H7 (cell line): ENCODE measurements around the gene ANP32E. TPM values are rescaled to one million over a fixed set of nuclear protein-coding genes. Genes with fewer than 3 reads are reported as not detected.

Source experiments
- DNase-seq: peaks from one replicate; pipeline ENCODE4 v3.0.0; 2012
- H3K27me3 ChIP-seq: 2 replicates; pipeline ENCODE4 v1.6.0; 2011; ENCODE audit warnings: mild to moderate bottlenecking, low read length; ENCODE audit not compliant: control insufficient read depth, insufficient read depth
- H3K36me3 ChIP-seq: replicated peaks from 2 replicates; pipeline ENCODE4 v1.5.1; 2011; ENCODE audit warnings: low read length; ENCODE audit not compliant: control insufficient read depth, insufficient read depth
- H3K4me3 ChIP-seq: 2 replicates; pipeline ENCODE4 v1.5.1; 2011; ENCODE audit warnings: low read depth, mild to moderate bottlenecking, control low read depth, low read length, moderate library complexity; ENCODE audit not compliant: insufficient read depth
- total RNA-seq: library from RNA; depleted of rRNA; stranded (reverse); fragments of >200 nt; shearing (Covaris generic); gene quantifications from 2 replicates; pipeline ENCODE4 v1.2.3, GENCODE V29; 2014; rRNA removed

ANP32E gene
- total RNA-seq = 83.8 and 102 TPM in 2 replicates

- no peaks in the 10 kb centered on the region; the same call in 1 of the 2 replicates for H3K36me3 ChIP-seq
- peak within 1 kb of the TSS; percentile 94 for H3K4me3 ChIP-seq
- no peaks in the 10 kb centered on the region for H3K27me3 ChIP-seq
- DNase-seq = peak; percentile 95
These were observed at the start of gene ANP32E for GRCh38 chr1:150235852-150236613. ANP32E (minus strand) TSS chr1:150236112; CDS start chr1:150235786, 326 bp downstream.

- H3K36me3 ChIP-seq = no peaks in the 10 kb centered on the region; the same call in none of the 2 replicates
- peaks cover 27% of the 10 kb centered on the region for H3K27me3 ChIP-seq
- peak overlapping the region; percentile 47; the same call in 1 of the 2 replicates for H3K4me3 ChIP-seq
- no peak for DNase-seq
These were observed 47.3 kb upstream of the ANP32E start for GRCh38 chr1:150283260-150283659.

DNA sequence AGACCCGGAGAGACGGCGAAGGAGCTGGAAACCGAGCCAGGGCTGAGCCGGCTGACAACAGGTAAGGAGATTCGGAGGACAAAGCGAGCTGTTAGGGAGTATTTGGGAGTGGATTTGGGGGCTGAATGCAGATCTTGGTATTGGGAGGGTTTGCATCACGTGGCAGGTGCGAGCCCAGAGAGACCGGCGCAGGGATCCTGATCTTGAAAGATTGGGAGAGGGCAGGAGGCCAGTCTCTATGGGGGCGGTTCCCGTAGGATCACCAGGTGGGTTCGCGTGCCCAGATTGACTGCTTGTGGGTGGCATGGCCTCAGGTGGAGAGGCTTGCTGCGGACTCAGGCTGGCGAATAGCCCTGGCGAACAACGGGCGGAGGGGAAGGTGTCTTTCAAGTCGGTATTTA is 46.6 kb upstream of the ANP32E start:
- H3K36me3 ChIP-seq = no peaks in the 10 kb centered on the region; the same call in none of the 2 replicates
- DNase-seq = no peak
- H3K4me3 ChIP-seq = peak overlapping the region; percentile 47
- peaks cover 26% of the 10 kb centered on the region for H3K27me3 ChIP-seq

- peaks cover 26% of the 10 kb centered on the region for H3K27me3 ChIP-seq
- peak within 1 kb of the TSS; percentile 54 for H3K4me3 ChIP-seq
- no peaks in the 10 kb centered on the region; the same call in 1 of the 2 replicates for H3K36me3 ChIP-seq
- peak; percentile 96 for DNase-seq
These were observed 46.0 kb upstream of the ANP32E start, which contains the start of gene CIART for GRCh38 chr1:150281758-150282557. CIART (plus strand) TSS chr1:150282554; CDS start chr1:150283268, 714 bp downstream.

GRCh38 chr1:150281221-150281757 is 45.4 kb upstream of the ANP32E start:
- Histone ChIP-seq H3K36me3 (no peaks in the 10 kb centered on the region; the same call in 1 of the 2 replicates), H3K4me3 (peak overlapping the region; percentile 54), H3K27me3 (peaks cover 26% of the 10 kb centered on the region)
- peak; percentile 69 for DNase-seq

- Histone ChIP-seq H3K27me3 (peaks cover 26% of the 10 kb centered on the region), H3K36me3 (no peaks in the 10 kb centered on the region), H3K4me3 (no peak overlapping the region)
- DNase-seq = no peak
These were observed 44.3 kb upstream of the ANP32E start for GRCh38 chr1:150280138-150280707.

- Histone ChIP-seq H3K36me3 (no peaks in the 10 kb centered on the region), H3K4me3 (no peak overlapping the region), H3K27me3 (no peaks in the 10 kb centered on the region)
- no peak for DNase-seq
These were observed 37.4 kb upstream of the ANP32E start for GRCh38 chr1:150273311-150273710.

GRCh38 chr1:150271291-150271959 is 35.5 kb upstream of the ANP32E start:
- Histone ChIP-seq H3K4me3 (no peak overlapping the region), H3K27me3 (no peaks in the 10 kb centered on the region), H3K36me3 (peaks cover 5% of the 10 kb centered on the region)
- no peak for DNase-seq

- Histone ChIP-seq H3K27me3 (no peaks in the 10 kb centered on the region), H3K4me3 (peak overlapping the region; percentile 49), H3K36me3 (peaks cover 20% of the 10 kb centered on the region)
- no peak for DNase-seq
These were observed 33.5 kb upstream of the ANP32E start for GRCh38 chr1:150269451-150269850.

- H3K36me3 ChIP-seq = peaks cover 21% of the 10 kb centered on the region
- peak; percentile 99 for DNase-seq
- H3K27me3 ChIP-seq = no peaks in the 10 kb centered on the region
- H3K4me3 ChIP-seq = peak within 1 kb of the TSS; percentile 90
These were observed 32.9 kb upstream of the ANP32E start, which contains the start of gene APH1A for GRCh38 chr1:150268705-150269403. APH1A (minus strand) TSS chr1:150269016; CDS start chr1:150268810, 206 bp downstream.

- H3K4me3 ChIP-seq = peak overlapping the region; percentile 90
- H3K36me3 ChIP-seq = peaks cover 23% of the 10 kb centered on the region
- peak; percentile 58 for DNase-seq
- H3K27me3 ChIP-seq = no peaks in the 10 kb centered on the region
These were observed 32.4 kb upstream of the ANP32E start for GRCh38 chr1:150268340-150268704.

DNA sequence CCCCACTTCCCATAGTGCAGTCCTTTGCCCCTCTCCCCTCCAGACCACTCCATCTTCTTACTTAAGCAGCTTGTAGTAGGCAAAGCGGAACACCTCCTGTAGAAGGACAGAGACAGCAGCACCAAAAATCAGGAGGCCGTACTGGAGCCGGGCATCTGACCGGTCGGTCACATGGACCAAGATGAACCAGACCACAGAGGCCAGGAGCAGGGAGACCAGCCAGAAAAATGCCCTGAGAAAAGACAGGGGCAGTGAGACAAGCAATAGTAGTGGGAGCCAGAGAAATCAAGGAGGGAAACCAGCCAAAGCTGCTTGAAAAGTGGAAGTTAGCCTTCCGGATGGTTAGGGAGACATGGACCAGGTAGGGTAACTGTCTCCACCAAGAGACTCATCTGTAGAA is 32.0 kb upstream of the ANP32E start:
- peak overlapping the region; percentile 90 for H3K4me3 ChIP-seq
- peak; percentile 12 for DNase-seq
- H3K36me3 ChIP-seq = peaks cover 27% of the 10 kb centered on the region
- no peaks in the 10 kb centered on the region for H3K27me3 ChIP-seq

- Histone ChIP-seq H3K36me3 (peaks cover 40% of the 10 kb centered on the region), H3K4me3 (no peak overlapping the region), H3K27me3 (no peaks in the 10 kb centered on the region)
- no peak for DNase-seq
These were observed 27.6 kb upstream of the ANP32E start for GRCh38 chr1:150263549-150263948.
